Astrocyte (in vitro differentiated cells and primary cell): ENCODE measurements around the gene KRT6C.

Source experiments
- CTCF ChIP-seq: IDR thresholded peaks from 2 replicates; pipeline ENCODE4 v1.5.1; 2011; ENCODE audit warnings: low read depth, mild to moderate bottlenecking, inconsistent platforms, low read length, moderate library complexity; ENCODE audit not compliant: insufficient read depth
- EZH2 ChIP-seq: IDR thresholded peaks from 2 replicates; pipeline ENCODE4 v1.6.1; 2012; ENCODE audit warnings: mild to moderate bottlenecking, low read length, inconsistent platforms; ENCODE audit not compliant: insufficient read depth

- TF ChIP-seq CTCF: no peak
- TF ChIP-seq EZH2: no peak
These were observed 27.1 kb downstream of the KRT6C start for GRCh38 chr12:52446367-52447045.
